GM18520 (cell line): ENCODE results near the gene C20orf141.

Experiments used
- ATAC-seq: cut with Tn5 transposase; IDR thresholded peaks from one replicate; pipeline ENCODE4 v1.9.1; 2021; ENCODE audit not compliant: unreplicated experiment

Gene C20orf141

DNA sequence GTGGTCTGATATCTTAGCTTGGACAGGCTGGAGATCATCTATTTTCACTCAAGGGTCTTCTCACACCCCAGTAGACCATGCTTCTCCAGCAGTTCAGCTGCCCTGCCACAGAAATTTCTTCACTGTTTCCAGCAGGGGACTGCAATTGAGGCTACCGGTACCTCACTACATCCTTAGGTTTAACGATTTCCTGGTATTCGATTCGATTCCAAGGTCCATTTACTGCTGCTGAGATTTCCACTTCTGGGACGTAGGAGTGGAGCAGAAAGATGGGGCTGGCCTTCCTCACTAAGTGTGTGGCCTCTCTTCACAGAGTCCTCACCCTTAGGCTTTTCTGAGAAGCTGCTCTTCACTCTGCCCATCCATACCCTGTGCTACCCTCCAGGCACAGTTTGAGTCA is 31.9 kb downstream of the C20orf141 start:
- ATAC-seq, result no peak

DNA sequence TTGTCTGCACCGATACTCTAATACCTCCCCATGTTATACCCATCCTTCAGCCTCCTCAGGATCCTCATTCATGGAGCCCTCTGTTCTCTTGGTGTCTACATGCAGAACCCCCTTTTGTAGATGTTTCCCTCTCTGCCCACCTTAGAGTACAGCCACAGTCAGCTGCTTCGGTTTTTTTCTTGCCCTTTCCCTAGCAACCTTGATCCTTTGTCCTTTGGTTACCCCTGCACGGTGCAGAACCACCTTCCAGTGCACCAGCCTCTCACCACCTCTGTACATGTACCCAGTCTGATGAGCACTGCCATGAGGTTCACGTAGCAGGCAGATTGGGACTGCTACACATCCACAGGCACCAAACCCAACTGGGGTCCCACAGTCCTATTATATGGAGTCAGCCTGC is 33.0 kb downstream of the C20orf141 start:
- ATAC-seq, result no peak

DNA sequence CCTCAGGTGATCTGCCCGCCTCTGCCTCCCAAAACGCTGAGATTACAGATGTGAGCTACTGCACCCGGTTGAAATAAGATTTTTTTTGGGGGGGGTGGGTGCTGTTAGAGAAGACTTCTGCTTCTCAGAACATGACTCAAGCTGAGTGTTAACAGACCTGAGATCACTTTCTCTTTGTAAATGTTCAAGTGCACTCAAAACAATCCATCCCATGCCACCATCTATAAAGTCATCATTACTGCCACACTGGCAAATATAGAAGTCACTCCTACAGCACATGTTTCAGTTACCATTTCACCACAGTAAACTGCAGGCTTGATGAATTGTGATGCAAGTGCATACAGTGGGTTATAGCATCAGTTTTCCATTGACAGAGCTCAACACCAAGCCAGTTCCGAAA is 34.7 kb downstream of the C20orf141 start:
- ATAC-seq, result no peak

DNA sequence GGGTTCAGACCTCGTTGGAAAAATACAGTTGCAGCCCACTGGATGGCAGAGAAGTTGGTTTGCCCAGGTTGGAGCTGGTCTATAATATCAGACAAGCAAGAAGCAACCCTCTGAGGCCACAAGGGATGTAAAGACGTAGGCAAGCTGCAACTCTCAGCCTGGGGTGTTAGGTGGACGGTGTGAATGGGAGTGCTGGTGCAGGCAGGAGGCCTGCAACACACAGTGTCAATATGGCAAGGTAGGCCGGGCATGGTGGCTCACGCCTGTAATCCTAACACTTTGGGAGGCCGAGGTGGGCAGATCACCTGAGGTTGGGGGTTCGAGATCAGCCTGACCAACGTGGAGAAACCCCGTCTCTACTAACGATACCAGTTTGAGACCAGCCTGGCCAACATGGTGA is 36.3 kb downstream of the C20orf141 start:
- no peak for ATAC-seq

DNA sequence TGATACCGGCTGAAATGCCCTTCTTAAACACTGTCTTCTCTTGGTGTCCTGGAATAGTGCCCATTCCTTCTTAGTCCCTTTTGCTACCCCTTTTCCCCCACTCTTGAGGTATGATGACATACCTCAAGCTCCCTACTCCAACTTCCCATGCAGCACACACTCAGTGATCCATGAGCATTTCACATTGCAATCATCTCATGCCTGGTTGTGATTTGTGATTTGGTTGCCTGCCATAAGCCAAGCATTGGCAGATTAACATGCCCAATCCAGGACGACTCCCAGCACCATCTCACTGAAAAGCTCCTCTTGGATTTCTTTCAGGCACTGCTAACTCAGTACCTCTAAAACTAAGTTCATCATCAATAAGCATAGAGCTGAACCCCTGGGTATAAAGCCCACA is 43.8 kb downstream of the C20orf141 start:
- ATAC-seq, result no peak

GRCh38 chr20:2859330-2860121 is 44.7 kb downstream of the C20orf141 start:
- no peak for ATAC-seq

GRCh38 chr20:2864626-2865025 is 49.8 kb downstream of the C20orf141 start:
- no peak for ATAC-seq

DNA sequence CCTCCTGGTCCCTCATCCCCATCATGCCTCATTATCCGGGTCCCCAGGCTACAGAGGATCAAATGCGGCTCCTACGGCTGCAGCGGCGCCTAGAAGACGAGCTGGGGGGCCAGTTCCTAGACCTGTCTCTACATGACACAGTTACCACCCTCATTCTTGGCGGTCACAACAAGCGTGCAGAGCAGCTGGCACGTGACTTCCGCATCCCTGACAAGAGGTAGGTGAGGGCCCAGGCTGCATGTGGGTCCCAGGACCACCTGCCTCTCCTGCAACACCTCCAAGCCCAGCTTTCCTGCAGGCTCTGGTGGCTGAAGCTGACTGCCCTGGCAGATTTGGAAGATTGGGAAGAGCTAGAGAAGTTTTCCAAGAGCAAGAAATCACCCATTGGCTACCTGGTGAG is 50.3 kb downstream of the C20orf141 start:
- ATAC-seq, result no peak
